BLaER1 treated with 17β-estradiol and CSF1 and Interleukin-3, amounts not matched to agents 10 nM and 100 nM (cell line): ENCODE measurements around the gene FNDC3B.

Source experiments
- H3K27ac ChIP-seq, 11 experiments: shearing (Covaris generic); formaldehyde crosslinking; 2 replicates each; pipeline ENCODE4 v1.8.1; 2022
- H3K27me3 ChIP-seq, 11 experiments: shearing (Covaris generic); formaldehyde crosslinking; 2 replicates each; pipeline ENCODE4 v1.8.1; 2022
- H3K36me3 ChIP-seq, 11 experiments: shearing (Covaris generic); formaldehyde crosslinking; 2 replicates each; pipeline ENCODE4 v1.8.1; 2022
- H3K4me1 ChIP-seq, 10 experiments: shearing (Covaris generic); formaldehyde crosslinking; 2 replicates each; pipeline ENCODE4 v1.8.1; 2022
- H3K4me2 ChIP-seq, 11 experiments: shearing (Covaris generic); formaldehyde crosslinking; 2 replicates each; pipeline ENCODE4 v1.8.1; 2022
- H3K4me3 ChIP-seq, 10 experiments: shearing (Covaris generic); formaldehyde crosslinking; 2 replicates each; pipeline ENCODE4 v1.8.1; 2022
- H3K9ac ChIP-seq, 11 experiments: shearing (Covaris generic); formaldehyde crosslinking; 2 replicates each; pipeline ENCODE4 v1.8.1; 2022
- H3K9me3 ChIP-seq, 11 experiments: shearing (Covaris generic); formaldehyde crosslinking; replicated peaks in 1 of 11; 2 replicates each; pipeline ENCODE4 v1.8.1; 2022
- H4K20me1 ChIP-seq, 11 experiments: shearing (Covaris generic); formaldehyde crosslinking; 2 replicates each; pipeline ENCODE4 v1.8.1; 2022
- Cebpa-rat ChIP-seq, 11 experiments: shearing (Covaris generic); IDR thresholded peaks; 2 replicates each; pipeline ENCODE4 v1.8.1; 2022

The FNDC3B gene

DNA sequence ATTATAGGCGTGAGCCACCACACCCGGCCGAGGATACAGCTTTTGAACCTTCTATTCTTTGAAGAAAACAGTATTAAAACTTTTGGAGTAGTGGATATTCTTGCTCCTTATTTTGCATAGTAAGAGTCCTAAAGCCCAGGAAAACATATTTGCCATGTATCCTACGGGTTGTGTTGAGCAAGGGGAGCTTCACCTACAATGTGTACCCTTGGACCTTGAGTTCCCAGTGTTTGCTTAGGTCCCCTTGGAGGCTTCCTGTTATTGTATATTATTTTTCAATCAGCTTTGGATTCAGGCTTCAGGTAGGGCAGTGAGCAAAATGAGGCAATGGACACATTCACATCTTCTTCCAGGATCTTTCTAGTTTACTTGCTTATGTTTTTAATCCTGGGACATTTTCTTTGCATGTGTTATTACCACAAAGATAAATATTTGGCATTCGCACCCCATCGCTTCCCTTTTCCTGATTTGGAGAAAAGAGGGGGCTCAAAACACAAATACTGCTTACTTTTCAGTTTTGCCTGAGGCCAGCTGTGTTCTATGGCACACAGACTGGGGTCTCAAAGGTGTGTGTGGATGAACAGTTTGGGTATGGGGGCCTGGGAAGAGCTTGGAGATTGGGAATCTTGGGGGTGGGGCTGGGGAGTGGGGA is 88.7 kb downstream of the FNDC3B start:
- Histone ChIP-seq H3K36me3 (peaks cover 15 to 60% (median 36%) of the 10 kb centered on the region in 11 experiments; a peak in 21 of 22 replicates), H3K4me3 (no peak overlapping the region), H3K9ac (peak overlapping the region in 3 of 11 experiments; percentile 7 to 78 (median 66); a peak in 3 of 22 replicates), H3K4me2 (peak overlapping the region in 7 of 11 experiments; percentile 1 to 92 (median 82); a peak in 11 of 22 replicates), H3K9me3 (peaks cover 0 to 10% (median 0%) of the 10 kb centered on the region in 11 experiments; a peak in 2 of 22 replicates), H4K20me1 (peaks cover 0 to 20% (median 0%) of the 10 kb centered on the region in 11 experiments; a peak in 2 of 22 replicates), H3K27me3 (no peaks in the 10 kb centered on the region), H3K27ac (peak overlapping the region in 10 of 11 experiments; percentile 12 to 99 (median 82); a peak in 15 of 22 replicates), H3K4me1 (peaks cover 4 to 86% (median 51%) of the 10 kb centered on the region in 10 experiments; a peak in 18 of 20 replicates)
- no peak for TF ChIP-seq Cebpa-rat (IDR thresholded peaks at IDR 0.05)

DNA sequence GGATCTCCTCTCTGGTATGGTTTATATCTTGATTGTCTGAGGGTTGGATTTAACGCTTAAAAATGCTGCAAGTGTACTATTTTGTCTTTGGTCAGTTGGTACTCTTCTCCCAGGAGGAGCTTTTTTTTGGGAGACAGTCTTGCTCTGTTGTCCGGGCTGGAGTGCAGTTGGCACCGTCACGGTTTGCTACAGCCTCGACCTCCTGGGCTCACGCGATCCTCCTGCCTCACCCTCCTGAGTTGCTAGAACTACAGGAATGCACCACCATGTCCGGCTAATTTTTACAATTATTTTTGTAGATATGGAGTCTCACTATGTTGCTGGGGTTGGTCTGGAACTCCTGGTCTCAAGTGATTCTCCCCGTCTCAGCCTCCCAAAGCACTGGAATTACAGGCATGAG is 89.5 kb downstream of the FNDC3B start:
- peak overlapping the region in 8 of 11 experiments; percentile 54 to 78 (median 66); a peak in 15 of 22 replicates for H3K9ac ChIP-seq
- H4K20me1 ChIP-seq, result peaks cover 0 to 20% (median 0%) of the 10 kb centered on the region in 11 experiments; a peak in 2 of 22 replicates
- H3K27me3 ChIP-seq, result no peaks in the 10 kb centered on the region
- peak overlapping the region; percentile 54 to 99 (median 80) for H3K27ac ChIP-seq
- TF ChIP-seq Cebpa-rat (IDR thresholded peaks at IDR 0.05), result no peak
- H3K4me2 ChIP-seq, result peak overlapping the region; percentile 1 to 92 (median 77); a peak in 18 of 22 replicates
- peak overlapping the region in 4 of 10 experiments; percentile 0 to 36 (median 29); a peak in 3 of 20 replicates for H3K4me3 ChIP-seq
- peaks cover 10 to 57% (median 32%) of the 10 kb centered on the region in 11 experiments; a peak in 21 of 22 replicates for H3K36me3 ChIP-seq
- H3K4me1 ChIP-seq, result peaks cover 4 to 94% (median 54%) of the 10 kb centered on the region in 10 experiments; a peak in 18 of 20 replicates
- H3K9me3 ChIP-seq, result peaks cover 0 to 10% (median 0%) of the 10 kb centered on the region in 11 experiments; a peak in 2 of 22 replicates

DNA sequence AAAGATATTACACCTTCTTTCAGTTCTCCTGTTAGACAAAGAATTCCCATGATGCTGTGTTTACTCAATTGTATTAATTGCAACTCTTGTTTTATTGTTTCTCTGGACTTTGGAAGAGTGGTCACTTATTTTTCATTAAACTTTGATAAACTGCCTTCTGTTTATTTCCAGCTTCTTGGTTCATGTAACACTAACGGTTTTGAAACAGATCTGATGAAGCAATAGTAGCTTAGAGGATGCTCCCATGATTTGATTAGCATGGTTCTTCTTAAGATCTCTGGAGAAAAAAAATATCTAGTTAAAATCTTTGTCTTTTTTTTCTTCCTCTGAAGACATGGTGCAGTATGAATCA is 90.1 kb downstream of the FNDC3B start:
- peaks cover 4 to 56% (median 30%) of the 10 kb centered on the region in 11 experiments; a peak in 18 of 22 replicates for H3K36me3 ChIP-seq

DNA sequence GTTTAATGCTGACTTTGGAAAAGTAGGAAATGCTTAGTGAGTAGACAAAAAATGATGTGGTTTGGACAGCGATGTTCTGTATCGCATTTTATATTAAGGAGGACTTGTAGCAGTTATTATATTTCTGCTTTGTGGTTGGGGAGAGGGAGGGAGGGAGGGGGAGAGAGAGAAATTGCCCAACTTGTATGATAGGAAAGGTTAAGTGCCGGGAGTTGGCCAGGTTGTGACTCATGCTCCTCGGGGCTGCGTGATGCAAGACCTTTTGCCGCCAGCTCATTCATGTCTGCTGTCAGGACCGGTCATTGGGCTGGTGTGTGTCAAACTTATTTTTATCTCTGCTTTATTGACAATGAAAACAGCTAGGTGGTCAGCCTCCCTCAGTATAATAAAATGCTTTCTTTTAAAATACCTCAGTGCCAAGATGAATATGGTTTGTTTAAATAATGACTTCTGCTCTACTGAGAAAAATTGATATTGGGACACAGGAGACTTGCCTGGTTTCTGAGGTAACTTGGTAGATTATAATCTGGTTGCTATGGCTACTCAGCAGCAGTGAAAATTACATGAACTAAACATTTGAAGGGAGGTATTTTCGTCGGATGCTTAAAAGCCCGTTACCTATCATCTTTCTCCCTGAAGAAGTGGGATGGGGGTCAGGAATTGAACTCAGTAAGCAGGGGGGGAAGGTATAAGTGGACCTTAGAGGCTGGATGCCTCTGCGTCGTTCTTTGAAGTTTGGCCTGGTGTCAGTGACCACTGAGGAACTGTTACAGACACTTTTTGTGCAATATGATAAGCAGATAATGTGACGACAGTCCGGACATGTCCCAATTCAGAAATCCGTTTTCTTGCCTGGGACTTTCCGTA is 90.7 kb downstream of the FNDC3B start:
- Histone ChIP-seq H3K4me1 (peaks cover 4 to 96% (median 65%) of the 10 kb centered on the region in 10 experiments; a peak in 18 of 20 replicates), H3K4me3 (no peak overlapping the region; a peak in 1 of 20 replicates), H3K4me2 (peak overlapping the region in 9 of 11 experiments; percentile 14 to 92 (median 80); a peak in 19 of 22 replicates), H3K27ac (peak overlapping the region; percentile 61 to 99 (median 81)), H3K9me3 (peaks cover 0 to 10% (median 0%) of the 10 kb centered on the region in 11 experiments; a peak in 2 of 22 replicates), H4K20me1 (peaks cover 0 to 22% (median 0%) of the 10 kb centered on the region in 11 experiments; a peak in 2 of 22 replicates), H3K9ac (peak overlapping the region in 10 of 11 experiments; percentile 40 to 82 (median 66); a peak in 15 of 22 replicates), H3K27me3 (no peaks in the 10 kb centered on the region), H3K36me3 (peaks cover 0 to 54% (median 27%) of the 10 kb centered on the region in 11 experiments; a peak in 18 of 22 replicates)
- TF ChIP-seq Cebpa-rat (IDR thresholded peaks at IDR 0.05), result peak in 8 of 11 experiments; percentile 50 to 92 (median 76); a peak in 11 of 22 replicates

More for the DNA sequence above, 90.1 kb downstream of the FNDC3B start:
- peak overlapping the region; percentile 54 to 99 (median 80) for H3K27ac ChIP-seq
- H3K27me3 ChIP-seq, result no peaks in the 10 kb centered on the region
- peaks cover 0 to 10% (median 0%) of the 10 kb centered on the region in 11 experiments; a peak in 2 of 22 replicates for H3K9me3 ChIP-seq
- peak overlapping the region in 10 of 11 experiments; percentile 10 to 78 (median 64); a peak in 17 of 22 replicates for H3K9ac ChIP-seq
- peak in 1 of 11 experiments; percentile 9; a peak in 1 of 22 replicates for TF ChIP-seq Cebpa-rat (IDR thresholded peaks at IDR 0.05)
- peaks cover 0 to 23% (median 0%) of the 10 kb centered on the region in 11 experiments; a peak in 2 of 22 replicates for H4K20me1 ChIP-seq
- peak overlapping the region in 3 of 10 experiments; percentile 0 to 36 (median 22); a peak in 6 of 20 replicates for H3K4me3 ChIP-seq
- H3K4me2 ChIP-seq, result peak overlapping the region; percentile 1 to 92 (median 77); a peak in 17 of 22 replicates
- H3K4me1 ChIP-seq, result peaks cover 4 to 96% (median 59%) of the 10 kb centered on the region in 10 experiments; a peak in 18 of 20 replicates

DNA sequence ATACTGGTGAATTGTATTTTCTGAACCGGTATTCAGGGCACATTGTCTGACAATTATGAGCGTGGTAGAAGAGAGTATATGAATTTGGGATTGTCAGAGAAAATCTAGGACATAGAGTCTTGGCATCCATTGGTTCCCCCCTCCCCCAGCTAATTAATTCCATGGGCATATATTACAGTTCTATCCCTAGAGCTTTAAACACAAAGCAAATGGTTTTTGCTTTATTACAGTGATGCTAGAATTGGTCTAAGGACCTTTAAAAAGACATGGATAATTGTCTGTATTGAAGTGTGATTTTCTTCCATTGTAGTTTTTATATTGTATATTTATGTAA is 91.3 kb downstream of the FNDC3B start:
- Histone ChIP-seq H3K4me3 (no peak overlapping the region), H4K20me1 (peaks cover 0 to 20% (median 0%) of the 10 kb centered on the region in 11 experiments; a peak in 2 of 22 replicates), H3K36me3 (peaks cover 0 to 53% (median 27%) of the 10 kb centered on the region in 11 experiments; a peak in 16 of 22 replicates), H3K27ac (peak overlapping the region; percentile 59 to 99 (median 81)), H3K9ac (peak overlapping the region in 8 of 11 experiments; percentile 45 to 82 (median 70); a peak in 12 of 22 replicates), H3K4me1 (peaks cover 4 to 96% (median 71%) of the 10 kb centered on the region in 10 experiments; a peak in 18 of 20 replicates), H3K27me3 (no peaks in the 10 kb centered on the region), H3K9me3 (peaks cover 0 to 10% (median 0%) of the 10 kb centered on the region in 11 experiments; a peak in 1 of 22 replicates), H3K4me2 (peak overlapping the region in 9 of 11 experiments; percentile 6 to 92 (median 74); a peak in 17 of 22 replicates)
- TF ChIP-seq Cebpa-rat (IDR thresholded peaks at IDR 0.05), result no peak

DNA sequence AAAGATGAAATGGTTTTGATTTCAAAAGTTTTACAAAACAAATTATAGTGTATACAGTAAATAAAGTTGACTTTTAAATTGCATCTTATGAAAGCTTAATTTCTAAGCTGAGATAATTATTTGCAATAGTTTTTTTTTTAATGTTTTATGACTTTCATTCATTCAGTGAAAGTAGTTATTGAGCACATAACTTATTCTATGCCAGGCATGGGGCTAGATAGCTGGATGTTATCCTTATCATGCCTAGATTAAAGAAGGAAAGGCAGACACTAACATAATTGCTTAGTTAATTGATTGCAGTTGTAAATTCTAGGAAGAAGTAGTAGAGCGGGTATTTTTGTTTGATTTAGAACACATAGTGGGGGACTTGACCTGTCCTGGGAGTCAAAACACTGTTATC is 92.4 kb downstream of the FNDC3B start:
- Histone ChIP-seq H3K27ac (peak overlapping the region in 9 of 11 experiments; percentile 39 to 99 (median 81); a peak in 15 of 22 replicates), H3K4me3 (no peak overlapping the region), H3K36me3 (peaks cover 0 to 48% (median 26%) of the 10 kb centered on the region in 11 experiments; a peak in 14 of 22 replicates), H4K20me1 (peaks cover 0 to 20% (median 0%) of the 10 kb centered on the region in 11 experiments; a peak in 2 of 22 replicates), H3K9ac (no peak overlapping the region), H3K27me3 (no peaks in the 10 kb centered on the region), H3K4me2 (peak overlapping the region in 6 of 11 experiments; percentile 6 to 74 (median 38); a peak in 9 of 22 replicates), H3K4me1 (peaks cover 4 to 96% (median 78%) of the 10 kb centered on the region in 10 experiments; a peak in 18 of 20 replicates), H3K9me3 (peaks cover 0 to 10% (median 0%) of the 10 kb centered on the region in 11 experiments; a peak in 1 of 22 replicates)
- no peak for TF ChIP-seq Cebpa-rat (IDR thresholded peaks at IDR 0.05)

DNA sequence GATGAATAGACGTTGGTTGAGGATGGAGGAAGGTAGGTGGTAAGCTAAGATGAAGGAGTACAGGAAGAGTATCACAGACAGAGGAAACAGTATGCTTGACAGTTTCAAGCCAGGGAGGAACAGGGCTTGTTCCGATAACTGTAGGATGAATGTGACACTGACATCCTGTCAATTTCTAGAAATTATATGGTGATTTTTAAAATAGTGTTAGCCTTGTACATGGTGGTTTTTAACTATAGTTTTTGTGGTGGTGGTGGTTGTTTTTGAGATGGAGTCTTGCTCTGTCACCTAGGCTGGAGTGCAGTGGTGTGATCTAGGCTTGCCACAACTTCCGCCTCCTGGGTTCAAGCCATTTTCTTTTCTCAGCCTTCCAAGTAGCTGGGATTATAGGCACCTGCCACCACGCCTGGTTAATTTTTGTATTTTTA is 92.8 kb downstream of the FNDC3B start:
- peaks cover 4 to 96% (median 80%) of the 10 kb centered on the region in 10 experiments; a peak in 18 of 20 replicates for H3K4me1 ChIP-seq
- H3K4me3 ChIP-seq, result no peak overlapping the region
- TF ChIP-seq Cebpa-rat (IDR thresholded peaks at IDR 0.05), result no peak
- H3K9ac ChIP-seq, result 0 out of 22 replicates have a peak overlapping the region, but pooled peaks of 1 of the 11 experiments have one; percentile 36
- H3K4me2 ChIP-seq, result peak overlapping the region in 6 of 11 experiments; percentile 6 to 74 (median 38); a peak in 9 of 22 replicates
- H4K20me1 ChIP-seq, result peaks cover 0 to 20% (median 0%) of the 10 kb centered on the region in 11 experiments; a peak in 2 of 22 replicates
- H3K27ac ChIP-seq, result peak overlapping the region in 8 of 11 experiments; percentile 39 to 99 (median 72); a peak in 14 of 22 replicates
- H3K9me3 ChIP-seq, result peaks cover 0 to 10% (median 0%) of the 10 kb centered on the region in 11 experiments; a peak in 1 of 22 replicates
- peaks cover 0 to 53% (median 27%) of the 10 kb centered on the region in 11 experiments; a peak in 15 of 22 replicates for H3K36me3 ChIP-seq
- H3K27me3 ChIP-seq, result no peaks in the 10 kb centered on the region
